Neural progenitor cell (in vitro differentiated cells): ENCODE data around the gene TACC3. TPM values are rescaled to one million over a fixed set of nuclear protein-coding genes. Genes with fewer than 3 reads are reported as not detected.

Experiments used
- DNase-seq: peaks from one replicate; pipeline ENCODE4 v3.0.0-alpha.2; 2016; ENCODE audit warnings: low spot score
- H2AFZ ChIP-seq: fragments of 200-600 bp; sonication (generic); replicated peaks from 2 replicates; pipeline ENCODE4 v1.6.1; 2016; ENCODE audit warnings: antibody characterized with exemption
- H3F3A ChIP-seq: fragments of 200-600 bp; sonication (generic); 2 replicates; pipeline ENCODE4 v1.6.1; 2016; ENCODE audit warnings: antibody characterized with exemption, low read depth
- H3K27ac ChIP-seq: fragments of 200-600 bp; sonication (generic); 2 replicates; pipeline ENCODE4 v1.5.1; 2016; ENCODE audit warnings: mild to moderate bottlenecking
- H3K27me3 ChIP-seq: fragments of 200-600 bp; sonication (generic); 2 replicates; pipeline ENCODE4 v1.6.1; 2016; ENCODE audit warnings: mild to moderate bottlenecking, moderate library complexity
- H3K36me3 ChIP-seq: fragments of 200-600 bp; sonication (generic); 2 replicates; pipeline ENCODE4 v1.5.1; 2016
- H3K4me1 ChIP-seq: fragments of 200-600 bp; sonication (generic); 2 replicates; pipeline ENCODE4 v1.6.1; 2016; ENCODE audit warnings: mixed run types
- H3K4me2 ChIP-seq: fragments of 200-600 bp; sonication (generic); 2 replicates; pipeline ENCODE4 v1.6.1; 2016
- H3K4me3 ChIP-seq: fragments of 200-600 bp; sonication (generic); 2 replicates; pipeline ENCODE4 v1.5.1; 2016
- H3K79me2 ChIP-seq: fragments of 200-600 bp; sonication (generic); 2 replicates; pipeline ENCODE4 v1.6.1; 2016; ENCODE audit warnings: low read depth
- H3K9ac ChIP-seq: fragments of 200-600 bp; sonication (generic); 2 replicates; pipeline ENCODE4 v1.6.1; 2016
- H3K9me3 ChIP-seq: fragments of 200-600 bp; sonication (generic); 2 replicates; pipeline ENCODE4 v1.5.1; 2016; ENCODE audit warnings: low read depth
- H4K20me1 ChIP-seq: fragments of 200-600 bp; sonication (generic); 2 replicates; pipeline ENCODE4 v1.6.1; 2016; ENCODE audit warnings: low read depth
- H3K27ac Mint-ChIP-seq: 3 replicates; pipeline ENCODE4 v1.8.0; 2021; ENCODE audit warnings: mixed read lengths
- H3K27me3 Mint-ChIP-seq: 2 replicates; pipeline ENCODE4 v1.8.0; 2022; ENCODE audit warnings: low read depth, mild to moderate bottlenecking, inconsistent platforms, moderate library complexity, mixed read lengths; ENCODE audit not compliant: insufficient read depth
- H3K36me3 Mint-ChIP-seq: 3 replicates; pipeline ENCODE4 v1.8.0; 2021; ENCODE audit warnings: mixed read lengths
- H3K4me1 Mint-ChIP-seq: 3 replicates; pipeline ENCODE4 v1.8.0; 2021; ENCODE audit warnings: mixed read lengths
- H3K4me3 Mint-ChIP-seq: 3 replicates; pipeline ENCODE4 v1.8.0; 2021; ENCODE audit warnings: mild to moderate bottlenecking, moderate library complexity, mixed read lengths
- H3K9me3 Mint-ChIP-seq: 3 replicates; pipeline ENCODE4 v1.8.0; 2020; ENCODE audit warnings: mixed read lengths
- CTCF ChIP-seq: fragments of 200-600 bp; sonication (generic); IDR thresholded peaks from 2 replicates; pipeline ENCODE4 v1.5.1; 2017; ENCODE audit warnings: antibody characterized with exemption, mild to moderate bottlenecking
- EZH2 ChIP-seq: fragments of 200-600 bp; sonication (generic); IDR thresholded peaks from 2 replicates; pipeline ENCODE4 v1.6.1; 2017; ENCODE audit warnings: antibody characterized with exemption, mild to moderate bottlenecking, moderate library complexity
- EZH2phosphoT487 ChIP-seq: fragments of 200-600 bp; sonication (generic); IDR thresholded peaks from 2 replicates; pipeline ENCODE4 v1.6.1; 2017; ENCODE audit warnings: antibody characterized with exemption
- total RNA-seq: library from RNA; depleted of rRNA; stranded (reverse); fragments of >200 nt; gene quantifications from 2 replicates; pipeline ENCODE4 v1.2.3, GENCODE V29; 2015; ENCODE audit warnings: low replicate concordance

TACC3 gene
- total RNA-seq, 1 donor from 2014 or later: 68.4 TPM

- TF ChIP-seq EZH2 (no peak), EZH2phosphoT487 (no peak), CTCF (no peak)
- H3K4me3 Mint-ChIP-seq: no peak overlapping the region
- no peak for DNase-seq
- H3K4me1 Mint-ChIP-seq: peaks cover 14% of the 10 kb centered on the region
- peaks cover 72% of the 10 kb centered on the region for H4K20me1 ChIP-seq
- peaks cover 7% of the 10 kb centered on the region for H3K36me3 ChIP-seq
- H3K27me3 ChIP-seq: no peaks in the 10 kb centered on the region
- peaks cover 1% of the 10 kb centered on the region for H3K4me1 ChIP-seq
- H3K9ac ChIP-seq: no peak overlapping the region
- H3K27ac Mint-ChIP-seq: no peak overlapping the region
- H3F3A ChIP-seq: peaks cover 3% of the 10 kb centered on the region
- H3K4me3 ChIP-seq: no peak overlapping the region
- H3K27me3 Mint-ChIP-seq: peaks cover 2% of the 10 kb centered on the region
- no peaks in the 10 kb centered on the region for H3K9me3 ChIP-seq
- H3K79me2 ChIP-seq: peaks cover 90% of the 10 kb centered on the region
- H3K9me3 Mint-ChIP-seq: no peaks in the 10 kb centered on the region
- H3K27ac ChIP-seq: no peak overlapping the region
- H2AFZ ChIP-seq: no peak overlapping the region
- no peak overlapping the region for H3K4me2 ChIP-seq
- peaks cover 41% of the 10 kb centered on the region for H3K36me3 Mint-ChIP-seq
These were observed 15.6 kb upstream of the TACC3 start for GRCh38 chr4:1705732-1706131.

GRCh38 chr4:1706358-1706757, 15.0 kb upstream of the TACC3 start:
- H3K27me3 Mint-ChIP-seq: peaks cover 2% of the 10 kb centered on the region
- no peak overlapping the region for H3K27ac ChIP-seq
- no peak overlapping the region for H3K9ac ChIP-seq
- no peaks in the 10 kb centered on the region for H3K9me3 ChIP-seq
- DNase-seq: no peak
- H3K36me3 ChIP-seq: peaks cover 7% of the 10 kb centered on the region
- H3K4me3 Mint-ChIP-seq: no peak overlapping the region
- H3K4me3 ChIP-seq: no peak overlapping the region
- no peak overlapping the region for H3K4me2 ChIP-seq
- peaks cover 41% of the 10 kb centered on the region for H3K36me3 Mint-ChIP-seq
- H2AFZ ChIP-seq: no peak overlapping the region
- no peaks in the 10 kb centered on the region for H3K27me3 ChIP-seq
- TF ChIP-seq CTCF (no peak), EZH2 (no peak), EZH2phosphoT487 (no peak)
- H3K4me1 ChIP-seq: peaks cover 8% of the 10 kb centered on the region
- no peak overlapping the region for H3K27ac Mint-ChIP-seq
- peaks cover 3% of the 10 kb centered on the region for H3F3A ChIP-seq
- peaks cover 77% of the 10 kb centered on the region for H4K20me1 ChIP-seq
- H3K79me2 ChIP-seq: peaks cover 93% of the 10 kb centered on the region
- H3K9me3 Mint-ChIP-seq: no peaks in the 10 kb centered on the region
- peaks cover 19% of the 10 kb centered on the region for H3K4me1 Mint-ChIP-seq

- H3K79me2 ChIP-seq: peaks cover 79% of the 10 kb centered on the region
- Mint-ChIP-seq H3K4me3 (no peak overlapping the region), H3K27ac (no peak overlapping the region), H3K36me3 (peaks cover 33% of the 10 kb centered on the region), H3K27me3 (peaks cover 2% of the 10 kb centered on the region), H3K4me1 (peaks cover 26% of the 10 kb centered on the region), H3K9me3 (no peaks in the 10 kb centered on the region)
- no peak for DNase-seq
- no peak overlapping the region for H3K4me3 ChIP-seq
- H4K20me1 ChIP-seq: peaks cover 69% of the 10 kb centered on the region
- H2AFZ ChIP-seq: no peak overlapping the region
- H3F3A ChIP-seq: peaks cover 17% of the 10 kb centered on the region
- H3K4me2 ChIP-seq: no peak overlapping the region
- H3K4me1 ChIP-seq: peaks cover 8% of the 10 kb centered on the region
- H3K27me3 ChIP-seq: no peaks in the 10 kb centered on the region
- no peaks in the 10 kb centered on the region for H3K36me3 ChIP-seq
- no peaks in the 10 kb centered on the region for H3K9me3 ChIP-seq
- H3K9ac ChIP-seq: no peak overlapping the region
- no peak overlapping the region for H3K27ac ChIP-seq
- no peak for TF ChIP-seq EZH2phosphoT487
- no peak for TF ChIP-seq CTCF
- TF ChIP-seq EZH2: no peak
These were observed 12.7 kb upstream of the TACC3 start for GRCh38 chr4:1708581-1708980.
